GM23338 (cell line): Measurements from ENCODE around the gene GNMT. TPM values are rescaled to one million over a fixed set of nuclear protein-coding genes. Genes with fewer than 3 reads are reported as not detected.

Experiments used
- ATAC-seq: fragments of 200-7000 bp; cut with Tn5 transposase; 3 replicates; pipeline ENCODE4 v1.9.1; 2020
- DNase-seq: peaks from one replicate; pipeline ENCODE4 v3.0.0-alpha.2; 2015; ENCODE audit warnings: low spot score
- H2AFZ ChIP-seq: fragments of 200-600 bp; sonication (generic); 2 replicates; pipeline ENCODE4 v1.8.0; 2016; ENCODE audit warnings: antibody characterized with exemption, mild to moderate bottlenecking, moderate library complexity
- H3F3A ChIP-seq: fragments of 200-600 bp; sonication (generic); replicated peaks from 2 replicates; pipeline ENCODE4 v1.8.0; 2017; ENCODE audit warnings: antibody characterized with exemption, mixed run types, low read depth
- H3K27ac ChIP-seq: fragments of 200-600 bp; sonication (generic); 2 replicates; pipeline ENCODE4 v1.6.1; 2016; ENCODE audit warnings: low read depth
- H3K27me3 ChIP-seq: fragments of 200-600 bp; sonication (generic); 2 replicates; pipeline ENCODE4 v1.8.0; 2016; ENCODE audit warnings: mild to moderate bottlenecking, mixed run types, moderate library complexity; ENCODE audit not compliant: insufficient read depth
- H3K36me3 ChIP-seq: fragments of 200-600 bp; sonication (generic); 2 replicates; pipeline ENCODE4 v1.8.0; 2016; ENCODE audit warnings: mild to moderate bottlenecking; ENCODE audit not compliant: insufficient read depth
- H3K4me1 ChIP-seq: fragments of 200-600 bp; sonication (generic); 2 replicates; pipeline ENCODE4 v1.8.0; 2016; ENCODE audit warnings: mild to moderate bottlenecking, moderate library complexity; ENCODE audit not compliant: insufficient read depth
- H3K4me2 ChIP-seq: fragments of 200-600 bp; sonication (generic); 2 replicates; pipeline ENCODE4 v1.7.1; 2017; ENCODE audit warnings: mixed run types
- H3K4me3 ChIP-seq: fragments of 200-600 bp; sonication (generic); 2 replicates; pipeline ENCODE4 v1.6.1; 2016; ENCODE audit warnings: mixed run types
- H3K79me2 ChIP-seq: fragments of 200-600 bp; sonication (generic); replicated peaks from 2 replicates; pipeline ENCODE4 v1.8.0; 2017; ENCODE audit warnings: mild to moderate bottlenecking; ENCODE audit not compliant: insufficient read depth
- H3K9me2 ChIP-seq: fragments of 200-600 bp; sonication (generic); 2 replicates; pipeline ENCODE4 v1.8.0; 2017; ENCODE audit not compliant: insufficient read depth
- H4K20me1 ChIP-seq: fragments of 200-600 bp; sonication (generic); replicated peaks from 2 replicates; pipeline ENCODE4 v1.8.0; 2017; ENCODE audit warnings: mild to moderate bottlenecking; ENCODE audit not compliant: insufficient read depth
- H3K27ac Mint-ChIP-seq: 2 replicates; pipeline ENCODE4 v1.8.0; 2020; ENCODE audit warnings: inconsistent platforms, mild to moderate bottlenecking, moderate library complexity, mixed read lengths
- H3K27me3 Mint-ChIP-seq: 3 replicates; pipeline ENCODE4 v1.8.0; 2022; ENCODE audit warnings: low read depth, mild to moderate bottlenecking, moderate library complexity, mixed read lengths, inconsistent platforms; ENCODE audit not compliant: insufficient read depth, poor library complexity
- H3K36me3 Mint-ChIP-seq: 3 replicates; pipeline ENCODE4 v1.8.0; 2021; ENCODE audit warnings: low read depth, mild to moderate bottlenecking, inconsistent platforms, moderate library complexity, mixed read lengths
- H3K4me1 Mint-ChIP-seq: 3 replicates; pipeline ENCODE4 v1.8.0; 2020; ENCODE audit warnings: mild to moderate bottlenecking, inconsistent platforms, mixed read lengths
- H3K4me3 Mint-ChIP-seq: 3 replicates; pipeline ENCODE4 v1.8.0; 2021; ENCODE audit warnings: moderate library complexity, mild to moderate bottlenecking, inconsistent platforms, mixed read lengths
- H3K9me3 Mint-ChIP-seq: 3 replicates; pipeline ENCODE4 v1.8.0; 2020; ENCODE audit warnings: moderate library complexity, mild to moderate bottlenecking, inconsistent platforms, mixed read lengths
- CREB1 ChIP-seq: fragments of 250-450 bp; sonication (Bioruptor Pico); IDR thresholded peaks from 2 replicates; pipeline ENCODE4 v1.5.0; 2020; ENCODE audit warnings: low read depth, mild to moderate bottlenecking, moderate library complexity
- EZH2 ChIP-seq: fragments of 200-600 bp; sonication (generic); IDR thresholded peaks from one replicate; pipeline ENCODE4 v1.8.0; 2017; ENCODE audit warnings: antibody characterized with exemption, mild to moderate bottlenecking, low read depth; ENCODE audit not compliant: unreplicated experiment
- EZH2phosphoT487 ChIP-seq: fragments of 200-600 bp; sonication (generic); IDR thresholded peaks from one replicate; pipeline ENCODE4 v1.8.1; 2018; ENCODE audit warnings: antibody characterized with exemption; ENCODE audit not compliant: unreplicated experiment
- JUNB ChIP-seq: IDR thresholded peaks from one replicate; pipeline ENCODE4 v1.6.1; 2016; ENCODE audit warnings: antibody characterized with exemption; ENCODE audit not compliant: unreplicated experiment
- NANOG ChIP-seq: IDR thresholded peaks from 2 replicates; pipeline ENCODE4 v1.6.1; 2016; ENCODE audit warnings: antibody characterized with exemption, borderline replicate concordance
- POLR2AphosphoS5 ChIP-seq: IDR thresholded peaks from 2 replicates; pipeline ENCODE4 v1.6.1; 2016; ENCODE audit warnings: antibody characterized with exemption, low read depth
- REST ChIP-seq: IDR thresholded peaks from one replicate; pipeline ENCODE4 v1.6.1; 2018; ENCODE audit warnings: antibody characterized with exemption; ENCODE audit not compliant: unreplicated experiment
- STAT1 ChIP-seq: IDR thresholded peaks from one replicate; pipeline ENCODE4 v1.6.1; 2016; ENCODE audit warnings: antibody characterized with exemption; ENCODE audit not compliant: unreplicated experiment
- ZNF114 ChIP-seq: fragments of 250-450 bp; sonication (Bioruptor Pico); IDR thresholded peaks from 2 replicates; pipeline ENCODE4 v1.5.0; 2020; ENCODE audit warnings: mild to moderate bottlenecking, moderate library complexity
- ZNF462 ChIP-seq: fragments of 250-450 bp; sonication (Bioruptor Pico); IDR thresholded peaks from 2 replicates; pipeline ENCODE4 v1.5.0; 2020; ENCODE audit warnings: mild to moderate bottlenecking, moderate library complexity
- polyA plus RNA-seq: library from polyadenylated mRNA; unstranded; fragments of >200 nt; fragmentation: Nextera tagmentation; extraction: Ambion mirVana; gene quantifications from 2 replicates; pipeline ENCODE4 v1.2.1, GENCODE V29; 2016
- total RNA-seq: library from RNA; depleted of rRNA; stranded (reverse); fragments of >200 nt; shearing (Covaris generic); gene quantifications from 2 replicates; pipeline ENCODE4 v1.2.3, GENCODE V29; 2014
- TF ChIP-seq, protein P1 (sequence below), 2 experiments: fragments of 200-600 bp in 1 of 2; sonication (generic) in 1 of 2; conservative IDR thresholded peaks; 2 replicates each; pipeline versions ENCODE4 v1.5.1 to v1.6.1; 2016 to 2017; ENCODE audit warnings: antibody characterized with exemption in 2 of 2, low read depth in 2 of 2, mild to moderate bottlenecking in 2 of 2, moderate library complexity in 1 of 2
- TF ChIP-seq, protein P2 (sequence below): IDR thresholded peaks from 2 replicates; pipeline ENCODE4 v1.6.1; 2016; ENCODE audit warnings: antibody characterized with exemption

Gene GNMT
- total and polyA plus RNA-seq, 2 experiments from 2014 or later = 0.52 TPM; not detected in 1

DNA sequence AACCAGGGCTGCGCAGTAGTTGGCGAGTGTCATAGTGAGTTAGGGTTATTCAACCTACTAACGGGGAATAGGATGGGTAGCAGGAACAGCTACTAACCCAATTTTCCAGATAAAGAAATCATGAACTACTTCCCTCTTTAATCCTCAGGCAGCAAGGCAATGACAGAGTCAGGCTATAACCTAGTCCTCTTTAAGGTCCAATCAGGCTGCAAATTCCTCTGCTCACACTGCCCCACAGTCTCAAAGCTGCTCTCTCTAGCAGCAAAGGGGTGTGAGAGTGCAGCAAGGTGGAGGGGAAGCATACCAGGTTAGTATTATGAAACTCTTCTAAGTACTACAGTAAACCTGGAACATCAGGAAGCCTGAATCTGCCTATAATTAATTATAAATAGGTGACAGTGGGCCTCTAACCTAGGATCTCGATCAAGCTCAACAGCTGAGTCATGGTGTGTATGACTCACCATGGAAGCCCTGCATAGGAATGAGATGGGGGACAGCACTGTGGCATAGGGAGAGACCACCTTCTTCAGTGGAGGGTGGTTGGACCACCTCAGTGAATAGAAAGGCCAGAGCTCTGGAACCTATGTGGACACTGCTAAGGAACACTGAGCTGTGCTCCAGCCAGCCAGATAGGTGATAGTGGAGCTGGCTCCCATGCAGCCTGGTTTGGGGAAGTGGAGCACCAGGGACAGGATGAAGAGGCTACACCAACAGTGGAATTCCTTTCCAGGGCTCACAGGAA lies 10.5 kb downstream of the GNMT start (continued):
- no peak for TF ChIP-seq ZNF462

DNA sequence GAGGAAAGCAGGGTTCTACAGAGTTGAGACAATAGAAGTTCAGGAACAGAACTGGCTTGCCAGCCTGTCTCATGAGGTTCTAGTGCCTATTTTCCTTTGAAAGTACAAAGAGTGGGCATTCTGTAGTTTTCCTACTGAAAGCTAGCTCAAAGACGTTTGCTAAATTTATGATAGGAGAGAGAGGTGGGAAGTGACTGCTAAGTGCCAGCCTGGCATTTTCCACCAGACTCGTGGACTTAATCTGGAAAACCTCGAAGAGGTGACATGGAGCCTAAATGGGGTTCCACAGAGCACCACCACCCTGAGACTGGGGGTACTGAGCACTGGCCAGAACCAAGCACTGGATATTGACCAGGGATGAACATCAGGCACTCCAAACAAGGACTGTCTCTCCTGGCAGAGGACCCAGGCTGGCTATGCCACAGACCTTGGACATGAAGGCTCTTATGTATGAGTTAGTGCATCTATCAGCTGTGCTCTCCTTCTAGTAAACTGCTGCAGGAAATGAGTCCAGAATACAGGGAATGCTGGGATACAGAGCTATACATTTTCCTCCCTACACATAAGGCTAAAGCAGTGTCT lies 11.3 kb downstream of the GNMT start:
- ATAC-seq (no peak), DNase-seq (no peak)
- H4K20me1 ChIP-seq = no peaks in the 10 kb centered on the region
- H3K4me3 ChIP-seq = no peak overlapping the region
- H3K4me1 ChIP-seq = no peaks in the 10 kb centered on the region
- H3K4me2 ChIP-seq = no peak overlapping the region
- H3K27me3 ChIP-seq = no peaks in the 10 kb centered on the region
- Mint-ChIP-seq H3K36me3 (0 out of 3 replicates have a peak, but pooled peaks cover 4% of the 10 kb centered on the region), H3K27me3 (peaks cover 4% of the 10 kb centered on the region), H3K27ac (no peak overlapping the region), H3K4me3 (no peak overlapping the region), H3K4me1 (peaks cover 3% of the 10 kb centered on the region), H3K9me3 (no peaks in the 10 kb centered on the region)
- H3K9me2 ChIP-seq = no peaks in the 10 kb centered on the region
- no peak overlapping the region for H2AFZ ChIP-seq
- no peaks in the 10 kb centered on the region for H3F3A ChIP-seq
- no peaks in the 10 kb centered on the region for H3K79me2 ChIP-seq
- H3K27ac ChIP-seq = no peak overlapping the region
- H3K36me3 ChIP-seq = no peaks in the 10 kb centered on the region
- TF ChIP-seq JUNB (no peak), CREB1 (CRISPR knock-in tag) (no peak), EZH2phosphoT487 (no peak), EZH2 (no peak), NANOG (no peak), REST (no peak), ZNF114 (CRISPR knock-in tag) (no peak), POLR2AphosphoS5 (no peak), STAT1 (no peak)
- TF ChIP-seq, protein P1, sequence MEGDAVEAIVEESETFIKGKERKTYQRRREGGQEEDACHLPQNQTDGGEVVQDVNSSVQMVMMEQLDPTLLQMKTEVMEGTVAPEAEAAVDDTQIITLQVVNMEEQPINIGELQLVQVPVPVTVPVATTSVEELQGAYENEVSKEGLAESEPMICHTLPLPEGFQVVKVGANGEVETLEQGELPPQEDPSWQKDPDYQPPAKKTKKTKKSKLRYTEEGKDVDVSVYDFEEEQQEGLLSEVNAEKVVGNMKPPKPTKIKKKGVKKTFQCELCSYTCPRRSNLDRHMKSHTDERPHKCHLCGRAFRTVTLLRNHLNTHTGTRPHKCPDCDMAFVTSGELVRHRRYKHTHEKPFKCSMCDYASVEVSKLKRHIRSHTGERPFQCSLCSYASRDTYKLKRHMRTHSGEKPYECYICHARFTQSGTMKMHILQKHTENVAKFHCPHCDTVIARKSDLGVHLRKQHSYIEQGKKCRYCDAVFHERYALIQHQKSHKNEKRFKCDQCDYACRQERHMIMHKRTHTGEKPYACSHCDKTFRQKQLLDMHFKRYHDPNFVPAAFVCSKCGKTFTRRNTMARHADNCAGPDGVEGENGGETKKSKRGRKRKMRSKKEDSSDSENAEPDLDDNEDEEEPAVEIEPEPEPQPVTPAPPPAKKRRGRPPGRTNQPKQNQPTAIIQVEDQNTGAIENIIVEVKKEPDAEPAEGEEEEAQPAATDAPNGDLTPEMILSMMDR (conservative IDR thresholded peaks at IDR 0.05; ENCODE audit: low read depth in 2 of 2) = no peak
- TF ChIP-seq, protein P2, sequence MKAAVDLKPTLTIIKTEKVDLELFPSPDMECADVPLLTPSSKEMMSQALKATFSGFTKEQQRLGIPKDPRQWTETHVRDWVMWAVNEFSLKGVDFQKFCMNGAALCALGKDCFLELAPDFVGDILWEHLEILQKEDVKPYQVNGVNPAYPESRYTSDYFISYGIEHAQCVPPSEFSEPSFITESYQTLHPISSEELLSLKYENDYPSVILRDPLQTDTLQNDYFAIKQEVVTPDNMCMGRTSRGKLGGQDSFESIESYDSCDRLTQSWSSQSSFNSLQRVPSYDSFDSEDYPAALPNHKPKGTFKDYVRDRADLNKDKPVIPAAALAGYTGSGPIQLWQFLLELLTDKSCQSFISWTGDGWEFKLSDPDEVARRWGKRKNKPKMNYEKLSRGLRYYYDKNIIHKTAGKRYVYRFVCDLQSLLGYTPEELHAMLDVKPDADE = no peak
